Activated naive CD4-positive, alpha-beta T cell treated with anti-CD3 and anti-CD28 coated beads, Interleukin-2, amount 50 U/mL, for 72 hours (primary cell): ENCODE data around the gene HTATIP2. TPM values are rescaled to one million over a fixed set of nuclear protein-coding genes. Genes with fewer than 3 reads are reported as not detected.
"Not testable (repeated sequence)": the region's sequence is repeated elsewhere in the genome, so short reads cannot be mapped to it uniquely, and the experiment has no call there.

Experiments
- ATAC-seq, 2 donors: fragments of 150-1000 bp; cut with Tn5 transposase; 2 replicates each; pipeline ENCODE4 v1.10.0; 2021; ENCODE audit warnings: mild to moderate bottlenecking in 2 of 2, moderate library complexity in 2 of 2
- DNase-seq, 2 donors: peaks; one replicate each; pipeline ENCODE4 v3.0.0; 2021 to 2022; ENCODE audit warnings: low spot score in 2 of 2
- H3K27ac Mint-ChIP-seq, 2 donors: one replicate each; pipeline ENCODE4 v1.8.0; 2022; ENCODE audit warnings: mild to moderate bottlenecking in 2 of 2, mixed read lengths in 2 of 2
- H3K36me3 Mint-ChIP-seq, 2 donors: one replicate each; pipeline ENCODE4 v1.8.0; 2022; ENCODE audit warnings: mixed read lengths in 2 of 2
- H3K9me3 Mint-ChIP-seq, 2 donors: one replicate each; pipeline ENCODE4 v1.8.0; 2022; ENCODE audit warnings: mixed read lengths in 2 of 2
- total RNA-seq, 2 donors: library from RNA; stranded (reverse); gene quantifications; one replicate each; pipeline ENCODE4 v1.2.3, GENCODE V29; 2022

The HTATIP2 gene
- total RNA-seq, 2 donors from 2014 or later: 51.9 to 67.0 TPM

- Mint-ChIP-seq H3K27ac (peak overlapping the region; percentile 72 to 84), H3K36me3 (peaks cover 37 to 60% of the 10 kb centered on the region in 2 donors), H3K9me3 (peaks cover 0 to 18% of the 10 kb centered on the region in 2 donors)
- no peak for ATAC-seq
- DNase-seq: no peak
These were observed 853 bp downstream of the HTATIP2 start for GRCh38 chr11:20364341-20364792.

DNA sequence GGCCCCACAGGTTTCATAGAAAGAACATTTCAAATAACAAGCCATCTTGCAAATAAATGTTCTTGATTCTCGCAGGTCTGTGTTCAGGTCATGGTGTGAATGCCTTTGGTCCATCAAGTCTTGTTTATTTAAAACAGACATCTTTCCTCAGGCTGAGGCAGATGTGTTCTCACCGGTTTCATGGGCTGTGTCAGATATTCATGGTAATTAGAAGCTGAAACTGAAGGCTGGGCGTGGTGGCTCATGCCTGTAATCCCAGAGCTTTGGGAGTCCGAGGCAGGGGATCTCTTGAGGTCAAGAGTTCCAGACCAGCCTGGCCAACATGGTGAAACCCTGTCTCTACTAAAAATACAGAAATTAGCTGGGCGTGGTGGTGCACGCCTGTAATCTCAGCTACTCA lies 2.0 kb downstream of the HTATIP2 start:
- not testable (repeated sequence) for ATAC-seq, DNase-seq
- peaks cover 0 to 17% of the 10 kb centered on the region in 2 donors for H3K9me3 Mint-ChIP-seq
- H3K36me3 Mint-ChIP-seq: peaks cover 45 to 64% of the 10 kb centered on the region in 2 donors
- H3K27ac Mint-ChIP-seq: peak overlapping the region in 1 of 2 donors; percentile 84

- peaks cover 39 to 52% of the 10 kb centered on the region in 2 donors for H3K36me3 Mint-ChIP-seq
- DNase-seq: peak in 1 of 2 donors; percentile 62
- H3K27ac Mint-ChIP-seq: peak overlapping the region; percentile 84 to 85
- peak; percentile 85 to 88 for ATAC-seq
- peaks cover 0 to 9% of the 10 kb centered on the region in 2 donors for H3K9me3 Mint-ChIP-seq
These were observed 3.9 kb downstream of the HTATIP2 start for GRCh38 chr11:20367313-20367948.

DNA sequence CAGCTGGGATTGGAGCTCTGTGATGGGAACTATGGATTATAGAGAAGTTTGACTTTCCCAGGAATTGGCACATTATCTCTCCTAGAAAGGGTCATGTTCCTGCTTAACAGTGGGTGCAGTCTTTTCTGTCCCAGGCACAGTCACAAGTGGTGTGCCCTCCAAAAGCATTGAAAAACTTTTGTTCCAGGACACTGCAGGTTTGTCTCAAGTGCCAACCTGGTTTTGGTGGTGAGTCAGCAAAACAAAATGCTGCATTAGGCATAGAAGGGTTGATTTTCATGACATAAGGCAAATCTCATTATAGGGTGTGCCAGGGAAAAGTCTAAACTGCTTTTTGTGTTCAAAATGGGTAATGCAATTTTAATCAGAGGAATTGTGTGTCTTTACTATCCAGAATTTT lies 4.9 kb downstream of the HTATIP2 start:
- H3K27ac Mint-ChIP-seq: peak overlapping the region; percentile 29 to 63
- H3K9me3 Mint-ChIP-seq: no peaks in the 10 kb centered on the region
- H3K36me3 Mint-ChIP-seq: peaks cover 30 to 41% of the 10 kb centered on the region in 2 donors
- ATAC-seq: no peak
- DNase-seq: no peak

GRCh38 chr11:20369826-20370225 lies 6.3 kb downstream of the HTATIP2 start:
- H3K27ac Mint-ChIP-seq: no peak overlapping the region

GRCh38 chr11:20372081-20372626 lies 8.6 kb downstream of the HTATIP2 start:
- no peak for DNase-seq
- Mint-ChIP-seq H3K9me3 (no peaks in the 10 kb centered on the region), H3K27ac (no peak overlapping the region), H3K36me3 (peaks cover 22 to 24% of the 10 kb centered on the region in 2 donors)
- no peak for ATAC-seq

More at GRCh38 chr11:20369826-20370225, 6.3 kb downstream of the HTATIP2 start:
- Mint-ChIP-seq H3K9me3 (no peaks in the 10 kb centered on the region), H3K36me3 (peaks cover 30 to 34% of the 10 kb centered on the region in 2 donors)
- ATAC-seq: no peak
- DNase-seq: no peak

DNA sequence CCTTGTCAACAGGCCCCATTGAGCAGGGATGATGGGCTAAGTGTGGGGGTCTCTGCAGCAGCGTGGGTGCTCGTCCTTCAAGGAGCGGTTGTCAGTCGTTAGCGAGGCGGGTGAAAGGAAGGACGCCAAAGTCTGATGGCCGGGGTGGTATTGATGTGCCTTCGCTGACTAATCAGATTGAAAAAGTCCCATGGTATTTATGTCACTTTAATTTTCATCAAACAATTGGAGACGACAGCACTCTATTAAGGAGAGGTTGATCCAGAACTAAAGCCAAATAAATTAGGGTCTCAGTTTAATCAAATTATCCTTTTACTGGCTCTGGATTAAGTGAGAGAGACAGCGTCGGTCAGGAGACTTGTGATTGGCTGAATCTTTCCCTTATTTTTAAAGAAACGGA lies 9.6 kb downstream of the HTATIP2 start:
- Mint-ChIP-seq H3K9me3 (no peaks in the 10 kb centered on the region), H3K36me3 (peaks cover 19 to 21% of the 10 kb centered on the region in 2 donors), H3K27ac (no peak overlapping the region)
- DNase-seq (no peak), ATAC-seq (no peak)

DNA sequence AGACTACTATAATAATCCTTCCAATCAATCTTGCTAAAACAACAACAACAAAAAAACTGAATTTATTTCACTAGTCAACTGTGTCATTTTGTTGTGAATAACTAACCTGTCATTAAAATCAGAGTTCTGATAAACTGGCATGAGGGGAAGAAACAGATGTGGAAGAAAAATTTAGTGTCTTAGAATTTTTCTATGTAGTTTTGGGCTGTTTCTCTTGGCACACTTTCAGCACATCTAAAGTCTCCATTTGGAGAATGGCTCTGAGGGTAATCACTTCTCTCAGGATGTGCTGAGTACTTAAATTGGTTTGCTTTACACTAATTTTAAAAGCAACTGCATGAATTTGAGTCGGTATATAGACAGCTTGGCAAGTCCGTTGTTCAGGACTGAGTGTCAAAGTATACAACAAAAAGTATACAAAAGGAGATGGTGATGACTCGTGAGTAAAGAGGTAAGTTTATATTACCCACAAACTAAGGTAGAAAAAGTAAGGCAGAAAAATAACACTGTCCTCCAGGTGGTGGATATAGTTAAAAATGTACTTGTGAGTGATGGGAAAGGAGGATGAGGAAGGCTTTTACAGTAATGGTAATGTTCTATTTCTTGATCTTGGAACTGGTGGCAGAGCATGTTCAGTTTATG lies 10.2 kb downstream of the HTATIP2 start:
- H3K27ac Mint-ChIP-seq: peak overlapping the region in 1 of 2 donors; percentile 18
- DNase-seq (no peak), ATAC-seq (no peak)
- H3K9me3 Mint-ChIP-seq: no peaks in the 10 kb centered on the region
- peaks cover 14 to 16% of the 10 kb centered on the region in 2 donors for H3K36me3 Mint-ChIP-seq

DNA sequence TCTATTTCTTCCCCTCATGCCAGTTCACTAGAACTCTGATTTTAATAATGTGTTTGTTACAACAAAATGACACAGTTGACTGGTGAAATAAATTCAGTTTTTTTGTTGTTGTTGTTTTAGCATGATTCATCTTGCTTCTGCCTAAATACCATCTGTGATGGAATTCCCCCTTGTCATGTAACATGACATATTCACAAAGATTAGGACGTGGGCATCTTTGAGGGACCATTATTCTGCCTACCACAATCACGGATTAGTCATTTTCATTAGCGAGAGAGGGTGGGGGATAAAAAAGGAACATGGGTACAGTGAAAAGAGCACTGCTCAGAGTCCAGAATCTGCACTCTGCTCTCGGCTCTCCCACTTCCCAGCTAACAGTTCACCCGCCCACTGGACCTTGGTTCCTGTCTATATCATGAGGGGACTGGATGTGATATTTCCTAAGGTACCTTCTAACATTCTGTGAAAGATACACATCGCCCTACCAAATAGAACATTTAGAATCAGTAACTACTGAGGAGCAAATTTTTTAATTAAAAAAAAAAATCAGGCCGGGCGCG lies 11.3 kb downstream of the HTATIP2 start:
- no peak for ATAC-seq
- H3K27ac Mint-ChIP-seq: peak overlapping the region in 1 of 2 donors; percentile 90

GRCh38 chr11:20376162-20376730 lies 12.7 kb downstream of the HTATIP2 start:
- H3K9me3 Mint-ChIP-seq: no peaks in the 10 kb centered on the region
- H3K27ac Mint-ChIP-seq: no peak overlapping the region
- H3K36me3 Mint-ChIP-seq: peaks cover 0 to 10% of the 10 kb centered on the region in 2 donors
- DNase-seq: no peak
- no peak for ATAC-seq

More for the DNA sequence above, 11.3 kb downstream of the HTATIP2 start:
- Mint-ChIP-seq H3K9me3 (no peaks in the 10 kb centered on the region), H3K36me3 (peaks cover 6 to 13% of the 10 kb centered on the region in 2 donors)
- no peak for DNase-seq

DNA sequence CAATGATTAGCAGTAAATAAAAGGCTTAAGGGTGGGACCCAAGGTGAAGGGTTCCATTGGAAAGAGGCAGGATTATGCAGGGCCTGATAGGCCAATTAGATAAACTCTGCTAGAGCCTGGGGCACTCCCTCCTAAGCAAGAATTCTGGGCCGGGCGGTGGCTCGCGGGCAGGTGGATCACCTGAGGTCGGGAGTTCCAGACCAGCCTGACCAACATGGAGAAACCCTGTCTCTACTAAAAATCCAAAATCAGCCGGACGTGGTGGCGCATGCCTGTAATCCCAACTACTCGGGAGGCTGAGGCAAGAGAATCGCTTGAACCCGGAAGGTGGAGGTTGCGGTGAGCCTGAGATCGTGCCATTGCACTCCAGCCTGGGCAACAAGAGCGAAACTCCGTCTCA lies 22.5 kb downstream of the HTATIP2 start:
- ATAC-seq, H3K9me3 Mint-ChIP-seq, DNase-seq: not testable (repeated sequence)
- H3K27ac Mint-ChIP-seq: peak overlapping the region in 1 of 2 donors; percentile 98
- H3K36me3 Mint-ChIP-seq: peaks cover 7 to 13% of the 10 kb centered on the region in 2 donors

DNA sequence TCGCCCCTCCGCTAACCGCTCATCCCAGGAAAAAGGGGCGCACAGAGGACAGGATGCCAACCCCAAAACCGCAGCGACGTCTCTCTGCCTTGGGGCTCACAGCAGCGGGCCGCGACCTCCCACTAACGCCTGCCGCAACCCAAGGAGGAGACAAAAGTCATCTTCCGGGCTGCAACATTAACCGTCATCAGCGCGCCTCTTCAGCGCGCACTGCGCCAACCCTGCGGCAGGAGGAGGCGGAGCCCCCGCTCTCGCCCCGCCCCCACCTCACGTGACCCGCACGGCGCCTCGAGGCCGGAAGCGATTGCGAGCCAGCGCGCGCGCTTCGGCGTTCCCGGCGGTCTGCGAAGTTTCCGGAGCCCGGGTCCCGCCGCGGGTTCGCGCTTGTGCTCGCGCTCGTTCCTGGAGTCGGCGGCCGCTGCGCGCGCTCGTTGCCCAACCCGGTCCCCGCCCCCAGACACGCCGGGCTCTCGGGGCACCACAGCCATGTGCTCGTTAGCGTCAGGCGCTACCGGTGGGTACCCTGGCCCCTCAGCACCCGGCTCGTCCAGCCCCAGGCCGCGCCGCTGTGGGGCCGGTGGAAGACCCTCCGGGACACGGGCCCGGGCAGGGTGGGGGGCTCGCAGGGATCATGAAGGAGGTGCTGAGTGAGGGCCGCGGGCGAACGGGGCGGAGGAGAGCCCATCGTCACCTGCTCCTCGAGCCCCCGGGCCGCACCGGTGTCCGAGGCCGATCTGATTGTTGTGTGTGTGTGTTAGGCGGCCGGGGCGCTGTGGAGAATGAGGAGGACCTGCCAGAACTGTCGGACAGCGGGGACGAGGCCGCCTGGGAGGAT lies 24.0 kb downstream of the HTATIP2 start, which contains the start of gene PRMT3:
TSS of gene PRMT3 (plus strand) at position 456 of the 835 bp plus-strand sequence. CDS start at position 487, 31 bp downstream.
- DNase-seq (peak; percentile 95 to 98), ATAC-seq (peak; percentile 92 to 94)
- Mint-ChIP-seq H3K36me3 (peaks cover 7 to 16% of the 10 kb centered on the region in 2 donors), H3K9me3 (no peaks in the 10 kb centered on the region), H3K27ac (peak within 1 kb of the TSS; percentile 98)

GRCh38 chr11:20388096-20389055 lies 24.9 kb downstream of the HTATIP2 start:
- H3K9me3 Mint-ChIP-seq: no peaks in the 10 kb centered on the region
- peak overlapping the region; percentile 98 for H3K27ac Mint-ChIP-seq
- H3K36me3 Mint-ChIP-seq: peaks cover 7 to 16% of the 10 kb centered on the region in 2 donors
- ATAC-seq (peak; percentile 6 to 15), DNase-seq (peak; percentile 33 to 58)

GRCh38 chr11:20397281-20397680 lies 33.8 kb downstream of the HTATIP2 start:
- DNase-seq (no peak), ATAC-seq (peak; percentile 31 to 76)
- Mint-ChIP-seq H3K9me3 (no peaks in the 10 kb centered on the region), H3K27ac (no peak overlapping the region), H3K36me3 (peaks cover 0 to 30% of the 10 kb centered on the region in 2 donors)

GRCh38 chr11:20399498-20399897 lies 36.0 kb downstream of the HTATIP2 start:
- Mint-ChIP-seq H3K9me3 (no peaks in the 10 kb centered on the region), H3K36me3 (peaks cover 5 to 25% of the 10 kb centered on the region in 2 donors), H3K27ac (no peak overlapping the region)
- no peak for DNase-seq
- peak in 1 of 2 donors; percentile 33 for ATAC-seq
